KBM-7 (cell line): ENCODE data around the gene C10orf105.
A peak's percentile ranks its signal among the peaks of the same experiment; 100 is the strongest.

Source experiments
- DNase-seq: peaks from one replicate; pipeline ENCODE4 v3.0.0-alpha.2; 2015
- in situ Hi-C: fragments of 300-500 bp; cut with MboI; formaldehyde crosslinking; loops from 2 replicates; pipeline ENCODE4 v1.14.3; 2020; ENCODE audit warnings: low sequenced_read_pairs, low pct_unique_long_range_greater_than_20kb, mixed read lengths

The C10orf105 gene

GRCh38 chr10:71706216-71707121 lies 13.1 kb downstream of the C10orf105 start:
- in situ Hi-C loops, result no loop called here
- no peak for DNase-seq

- DNase-seq, result no peak
- in situ Hi-C loops, result no loop called here
Observed at GRCh38 chr10:71705582-71705981, 14.0 kb downstream of the C10orf105 start.

- in situ Hi-C loops, result no loop called here
- DNase-seq, result no peak
Observed at GRCh38 chr10:71704816-71705215, 14.8 kb downstream of the C10orf105 start.

- in situ Hi-C loops, result no loop called here
- DNase-seq, result no peak
Observed at GRCh38 chr10:71703577-71703976, 16.0 kb downstream of the C10orf105 start.

- DNase-seq, result no peak
- in situ Hi-C loops, result no loop called here
Observed at GRCh38 chr10:71701496-71702132, 18.0 kb downstream of the C10orf105 start.

GRCh38 chr10:71700731-71701368 lies 18.7 kb downstream of the C10orf105 start:
- in situ Hi-C loops, result no loop called here
- no peak for DNase-seq

GRCh38 chr10:71698737-71699136 lies 20.8 kb downstream of the C10orf105 start:
- in situ Hi-C loops, result no loop called here
- DNase-seq, result no peak

GRCh38 chr10:71697938-71698709 lies 21.5 kb downstream of the C10orf105 start:
- in situ Hi-C loops, result no loop called here
- no peak for DNase-seq

GRCh38 chr10:71696628-71697326 lies 22.8 kb downstream of the C10orf105 start:
- in situ Hi-C loops, result no loop called here
- DNase-seq, result peak; percentile 73

GRCh38 chr10:71695502-71696476 lies 23.8 kb downstream of the C10orf105 start:
- no peak for DNase-seq
- in situ Hi-C loops, result no loop called here

- peak; percentile 90 for DNase-seq
- in situ Hi-C loops, result no loop called here
Observed at GRCh38 chr10:71694567-71694968, 25.0 kb downstream of the C10orf105 start.

GRCh38 chr10:71694039-71694501 lies 25.5 kb downstream of the C10orf105 start:
- DNase-seq, result no peak
- in situ Hi-C loops, result no loop called here

GRCh38 chr10:71693377-71693776 lies 26.2 kb downstream of the C10orf105 start:
- in situ Hi-C loops, result no loop called here
- no peak for DNase-seq

GRCh38 chr10:71692598-71693306 lies 26.8 kb downstream of the C10orf105 start:
- in situ Hi-C loops, result no loop called here
- DNase-seq, result no peak

GRCh38 chr10:71691405-71691804 lies 28.2 kb downstream of the C10orf105 start:
- in situ Hi-C loops, result no loop called here
- no peak for DNase-seq

- in situ Hi-C loops, result no loop called here
- DNase-seq, result no peak
Observed at GRCh38 chr10:71690094-71690720, 29.4 kb downstream of the C10orf105 start.

GRCh38 chr10:71688256-71688655 lies 31.3 kb downstream of the C10orf105 start:
- in situ Hi-C loops, result no loop called here
- DNase-seq, result no peak
